ENCODE results near the gene CLDN14. TPM values are rescaled to one million over a fixed set of nuclear protein-coding genes. Genes with fewer than 3 reads are reported as not detected.

The CLDN14 gene
- total and polyA plus RNA-seq, 10 donors, result 0.13 to 0.94 (median 0.35) TPM; not detected in 4

- no peak for DNase-seq
- H3K4me1 ChIP-seq, result no peaks in the 10 kb centered on the region
- intact Hi-C loops (cut with DNase I; ENCODE audit: low total_unique reads), result no loop called here
- H3K27ac ChIP-seq, result no peak overlapping the region
- H3K9me3 ChIP-seq, result peaks cover 0 to 14% (median 5%) of the 10 kb centered on the region in 8 donors
- 52 to 63% (median 55%) methylated on average over 3 of the region's 3 CpGs for WGBS, 5 donors
- no peak for TF ChIP-seq POLR2A (IDR thresholded peaks at IDR 0.05)
- TF ChIP-seq, protein P1, sequence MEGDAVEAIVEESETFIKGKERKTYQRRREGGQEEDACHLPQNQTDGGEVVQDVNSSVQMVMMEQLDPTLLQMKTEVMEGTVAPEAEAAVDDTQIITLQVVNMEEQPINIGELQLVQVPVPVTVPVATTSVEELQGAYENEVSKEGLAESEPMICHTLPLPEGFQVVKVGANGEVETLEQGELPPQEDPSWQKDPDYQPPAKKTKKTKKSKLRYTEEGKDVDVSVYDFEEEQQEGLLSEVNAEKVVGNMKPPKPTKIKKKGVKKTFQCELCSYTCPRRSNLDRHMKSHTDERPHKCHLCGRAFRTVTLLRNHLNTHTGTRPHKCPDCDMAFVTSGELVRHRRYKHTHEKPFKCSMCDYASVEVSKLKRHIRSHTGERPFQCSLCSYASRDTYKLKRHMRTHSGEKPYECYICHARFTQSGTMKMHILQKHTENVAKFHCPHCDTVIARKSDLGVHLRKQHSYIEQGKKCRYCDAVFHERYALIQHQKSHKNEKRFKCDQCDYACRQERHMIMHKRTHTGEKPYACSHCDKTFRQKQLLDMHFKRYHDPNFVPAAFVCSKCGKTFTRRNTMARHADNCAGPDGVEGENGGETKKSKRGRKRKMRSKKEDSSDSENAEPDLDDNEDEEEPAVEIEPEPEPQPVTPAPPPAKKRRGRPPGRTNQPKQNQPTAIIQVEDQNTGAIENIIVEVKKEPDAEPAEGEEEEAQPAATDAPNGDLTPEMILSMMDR (IDR thresholded peaks at IDR 0.05 in 8 of 11, conservative IDR thresholded peaks at IDR 0.05 in 3 of 11), result no peak
- TF ChIP-seq POLR2AphosphoS5 (IDR thresholded peaks at IDR 0.05), result no peak
- no peak overlapping the region for H3K4me3 ChIP-seq
- H3K36me3 ChIP-seq, result no peaks in the 10 kb centered on the region
- peaks cover 0 to 15% (median 0%) of the 10 kb centered on the region in 7 donors for H3K27me3 ChIP-seq (replicated peaks in 1 of 7)
Measured at GRCh38 chr21:36516281-36516680, 36.4 kb upstream of the CLDN14 start.

- no peak for DNase-seq
- H3K4me1 ChIP-seq, result no peaks in the 10 kb centered on the region
- H3K4me3 ChIP-seq, result no peak overlapping the region
- H3K36me3 ChIP-seq, result no peaks in the 10 kb centered on the region
- no peaks in the 10 kb centered on the region for H3K9me3 ChIP-seq
- H3K27ac ChIP-seq, result no peak overlapping the region
- TF ChIP-seq, protein P1 (IDR thresholded peaks at IDR 0.05 in 8 of 11, conservative IDR thresholded peaks at IDR 0.05 in 3 of 11), result no peak
- no peak for TF ChIP-seq POLR2AphosphoS5 (IDR thresholded peaks at IDR 0.05)
- no peak for TF ChIP-seq POLR2A (IDR thresholded peaks at IDR 0.05)
- H3K27me3 ChIP-seq (replicated peaks in 1 of 7), result peaks cover 0 to 15% (median 0%) of the 10 kb centered on the region in 7 donors
- WGBS, 5 donors, result 60 to 74% (median 73%) methylated on average over 1 of the region's 1 CpG
- intact Hi-C loops (cut with DNase I; ENCODE audit: low total_unique reads), result no loop called here
Measured at GRCh38 chr21:36513430-36513829, 33.5 kb upstream of the CLDN14 start.

- intact Hi-C loops (cut with DNase I; ENCODE audit: low total_unique reads), result no loop called here
Measured at GRCh38 chr21:36512971-36513370, 33.0 kb upstream of the CLDN14 start.

DNA sequence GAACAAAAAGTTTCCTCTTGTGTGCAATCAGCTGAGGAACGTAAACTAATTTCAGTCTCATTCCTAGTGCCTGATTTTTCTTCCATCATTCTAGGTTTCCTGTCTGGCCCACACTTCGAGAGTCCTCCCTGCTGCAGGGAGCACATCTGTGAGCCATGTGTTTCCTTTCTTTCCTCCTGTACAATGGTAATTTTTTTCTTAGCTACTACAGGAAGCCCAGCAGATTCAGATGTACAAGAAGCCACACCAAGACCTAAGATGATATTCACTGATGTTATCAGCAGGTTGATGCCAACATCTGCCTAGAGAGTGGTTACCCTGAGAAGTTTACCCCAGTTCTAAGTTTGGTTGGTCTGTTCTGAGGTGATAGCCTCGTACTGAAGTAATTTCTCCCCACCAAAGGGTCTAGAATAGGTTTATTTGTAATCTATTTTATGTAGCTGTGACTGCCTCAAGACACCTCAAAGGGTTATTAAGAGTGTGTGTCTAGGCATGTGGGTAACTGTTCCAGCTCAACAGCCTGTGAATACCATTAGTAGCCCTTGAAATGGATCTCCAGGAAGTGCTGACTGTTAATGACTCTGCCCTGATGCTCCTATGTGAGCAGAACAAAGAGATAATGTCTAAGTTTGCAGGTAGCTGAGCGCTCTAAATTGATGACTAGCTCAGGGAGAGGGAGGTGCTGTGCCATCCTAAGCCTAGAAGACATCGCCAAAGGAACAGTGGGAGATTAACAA, 31.7 kb upstream of the CLDN14 start:
- H3K36me3 ChIP-seq, result no peaks in the 10 kb centered on the region
- no peaks in the 10 kb centered on the region for H3K4me1 ChIP-seq
- no peak overlapping the region for H3K27ac ChIP-seq
- DNase-seq, result no peak
- H3K27me3 ChIP-seq (replicated peaks in 1 of 7), result peaks cover 0 to 23% (median 0%) of the 10 kb centered on the region in 7 donors
- H3K9me3 ChIP-seq, result no peaks in the 10 kb centered on the region
- TF ChIP-seq POLR2A (IDR thresholded peaks at IDR 0.05) (no peak), POLR2AphosphoS5 (IDR thresholded peaks at IDR 0.05) (no peak)
- TF ChIP-seq, protein P1 (IDR thresholded peaks at IDR 0.05 in 8 of 11, conservative IDR thresholded peaks at IDR 0.05 in 3 of 11), result no peak
- intact Hi-C loops (cut with DNase I; ENCODE audit: low total_unique reads), result no loop called here
- 43 to 49% (median 45%) methylated on average over 5 of the region's 5 CpGs for WGBS, 5 donors
- H3K4me3 ChIP-seq, result no peak overlapping the region

More at GRCh38 chr21:36512971-36513370, 33.0 kb upstream of the CLDN14 start:
- no peaks in the 10 kb centered on the region for H3K4me1 ChIP-seq
- H3K4me3 ChIP-seq, result no peak overlapping the region
- no peak for DNase-seq
- H3K27me3 ChIP-seq (replicated peaks in 1 of 7), result peaks cover 0 to 15% (median 0%) of the 10 kb centered on the region in 7 donors
- 71 to 86% (median 75%) methylated on average over 5 of the region's 5 CpGs for WGBS, 5 donors
- H3K9me3 ChIP-seq, result no peaks in the 10 kb centered on the region
- no peaks in the 10 kb centered on the region for H3K36me3 ChIP-seq
- H3K27ac ChIP-seq, result no peak overlapping the region
- TF ChIP-seq POLR2A (IDR thresholded peaks at IDR 0.05), result no peak
- TF ChIP-seq, protein P1 (IDR thresholded peaks at IDR 0.05 in 8 of 11, conservative IDR thresholded peaks at IDR 0.05 in 3 of 11), result no peak
- TF ChIP-seq POLR2AphosphoS5 (IDR thresholded peaks at IDR 0.05), result no peak
